G401 (cell line): ENCODE measurements around the gene CDK7. TPM values are rescaled to one million over a fixed set of nuclear protein-coding genes. Genes with fewer than 3 reads are reported as not detected.
"Not testable (repeated sequence)": the region's sequence is repeated elsewhere in the genome, so short reads cannot be mapped to it uniquely, and the experiment has no call there.

ENCODE experiments used
- DNase-seq: peaks from one replicate; pipeline ENCODE4 v3.0.0-alpha.2; 2015; ENCODE audit warnings: low spot score
- in situ Hi-C: cut with HindIII; loops from 2 replicates; pipeline ENCODE4 v1.10.0; 2016; ENCODE audit warnings: low sequenced_read_pairs, mixed read lengths
- total RNA-seq: library from RNA; depleted of rRNA; stranded (reverse); fragments of >200 nt; shearing (Covaris generic); gene quantifications from 2 replicates; pipeline ENCODE4 v1.2.3, GENCODE V29; 2014

The CDK7 gene
- total RNA-seq, 1 experiment from 2014 or later: 75.8 TPM

DNA sequence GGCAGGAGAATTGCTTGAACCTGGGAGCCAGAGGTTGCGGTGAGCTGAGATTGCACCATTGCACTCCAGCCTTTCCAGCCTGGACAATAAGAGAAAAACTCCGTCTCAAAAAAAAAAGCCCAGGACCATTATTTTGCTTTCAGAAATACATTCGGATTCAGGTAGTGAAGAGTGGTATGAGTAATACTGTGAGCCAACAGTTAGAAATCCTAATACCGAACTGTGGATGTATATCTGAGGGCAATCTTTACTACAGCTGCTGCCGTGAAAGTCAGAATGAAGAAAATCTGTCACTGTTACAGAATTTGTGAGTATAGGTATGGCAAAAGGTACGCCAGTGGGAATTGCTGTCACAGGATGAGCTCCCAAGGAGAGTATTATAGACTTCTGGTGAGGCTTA is 3.4 kb upstream of the CDK7 start:
- in situ Hi-C loops: no loop called here
- no peak for DNase-seq

DNA sequence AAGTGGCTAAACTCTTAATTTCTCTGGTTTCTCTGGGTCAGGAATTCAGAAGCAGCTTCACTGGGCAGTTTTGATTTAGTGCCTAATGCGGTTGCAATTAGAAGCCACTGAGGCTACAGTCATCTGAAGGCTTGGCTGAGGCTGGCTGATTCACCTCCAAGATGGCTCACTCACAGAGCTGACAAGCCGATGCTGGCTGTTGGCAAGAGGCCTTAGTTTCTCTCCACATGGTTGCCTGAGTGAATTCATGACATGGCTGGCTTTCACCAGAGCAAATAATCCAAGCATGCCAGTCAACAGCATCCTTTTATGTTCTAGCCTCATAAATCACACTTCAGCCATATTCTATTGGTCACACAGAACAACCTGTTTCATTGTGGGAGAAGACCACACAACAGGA is 2.8 kb upstream of the CDK7 start:
- no peak for DNase-seq
- in situ Hi-C loops: no loop called here

DNA sequence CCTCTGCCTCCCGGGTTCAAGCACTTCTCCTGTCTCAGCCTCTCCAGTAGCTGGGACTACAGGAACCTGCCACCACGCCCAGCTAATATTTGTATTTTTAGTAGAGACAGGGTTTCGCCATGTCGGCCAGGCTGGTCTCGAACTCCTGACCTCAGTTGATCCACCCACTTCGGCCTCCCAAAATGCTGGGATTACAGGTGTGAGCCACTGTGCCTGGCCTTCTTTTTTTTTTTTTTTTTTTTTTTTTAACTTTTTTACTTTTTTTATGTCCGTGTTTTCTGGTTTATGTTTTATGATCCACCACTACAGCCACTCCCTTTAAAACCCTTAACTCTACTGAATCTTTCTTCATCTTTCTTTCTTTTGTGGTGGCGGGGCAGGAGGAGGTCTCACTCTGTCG is 2.0 kb downstream of the CDK7 start:
- in situ Hi-C loops: not testable (repeated sequence)

DNA sequence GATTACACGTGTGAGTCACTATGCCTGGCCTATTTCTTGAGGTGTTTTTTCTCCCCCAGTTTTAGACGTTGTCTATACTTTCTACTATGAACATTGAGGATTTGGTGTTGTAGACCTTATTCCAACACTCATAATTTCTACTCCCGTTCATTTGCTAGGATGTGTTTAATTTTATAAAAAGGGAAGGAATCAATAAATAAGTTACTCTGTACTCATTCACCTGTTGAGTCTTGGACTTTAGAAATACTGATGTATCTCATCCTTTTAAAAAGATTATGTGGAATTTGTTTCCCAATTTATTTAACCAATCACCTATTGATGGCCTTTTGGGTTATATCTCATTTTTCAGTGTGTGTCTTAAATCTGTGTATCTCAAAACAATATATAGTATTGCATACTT is 3.2 kb downstream of the CDK7 start:
- DNase-seq: no peak
- in situ Hi-C loops: no loop called here

More for the DNA sequence above, 2.0 kb downstream of the CDK7 start:
- DNase-seq: not testable (repeated sequence)

DNA sequence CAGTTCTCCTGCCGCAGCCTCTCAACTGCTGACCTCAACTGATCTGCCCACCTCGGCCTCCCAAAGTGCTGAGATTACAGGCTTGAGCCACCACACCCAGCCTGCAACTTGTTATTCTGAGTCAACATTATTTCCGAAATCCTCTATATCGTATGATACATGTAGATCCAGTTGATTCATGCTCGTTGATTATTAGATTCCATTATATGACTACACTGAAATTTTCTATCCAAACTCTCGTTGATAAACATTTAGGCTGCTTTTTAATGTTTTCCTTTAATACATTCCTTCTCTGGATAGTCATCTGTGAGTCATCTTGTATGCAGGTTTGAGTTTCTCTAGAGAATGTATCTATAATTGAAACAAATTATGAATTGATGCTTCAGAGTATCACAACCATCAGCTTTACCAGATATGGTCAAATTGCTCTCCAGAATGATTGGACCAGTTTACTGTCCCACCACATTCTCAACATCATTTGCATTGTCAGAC is 4.1 kb downstream of the CDK7 start:
- in situ Hi-C loops: no loop called here
- DNase-seq: no peak

DNA sequence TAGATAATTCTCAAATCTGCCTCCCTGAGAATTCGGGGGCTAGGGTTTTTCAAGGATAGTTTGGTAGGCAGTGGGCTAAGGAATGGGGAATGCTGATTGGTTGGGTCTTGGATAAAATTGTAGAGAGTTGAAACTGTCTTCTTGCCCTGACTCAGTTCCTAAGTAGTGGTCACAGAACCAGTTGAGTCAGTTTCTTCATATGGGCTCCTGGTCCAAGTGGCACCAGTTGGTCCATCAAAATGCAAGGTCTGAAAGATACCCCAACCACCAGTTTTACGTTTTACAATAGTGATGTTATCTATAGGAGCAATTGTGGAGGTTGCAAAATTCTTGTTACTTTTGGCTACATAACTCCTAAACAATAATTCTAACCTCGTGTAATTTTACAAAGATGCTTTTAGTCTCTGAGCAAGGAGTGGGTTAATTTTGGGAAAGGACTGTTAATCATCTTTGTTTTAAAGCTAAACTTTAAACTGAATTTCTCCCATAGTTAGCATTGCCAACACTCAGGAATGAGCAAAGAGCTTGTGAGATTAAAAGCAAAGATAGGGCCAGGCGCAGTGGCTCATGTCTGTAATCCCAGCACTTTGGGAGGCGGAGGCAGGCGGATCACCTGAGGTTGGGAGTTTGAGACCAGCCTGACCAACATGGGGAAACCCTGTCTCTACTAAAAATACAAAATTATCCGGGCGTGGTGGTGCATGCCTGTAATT is 7.7 kb downstream of the CDK7 start:
- in situ Hi-C loops: no loop called here
- DNase-seq: no peak

DNA sequence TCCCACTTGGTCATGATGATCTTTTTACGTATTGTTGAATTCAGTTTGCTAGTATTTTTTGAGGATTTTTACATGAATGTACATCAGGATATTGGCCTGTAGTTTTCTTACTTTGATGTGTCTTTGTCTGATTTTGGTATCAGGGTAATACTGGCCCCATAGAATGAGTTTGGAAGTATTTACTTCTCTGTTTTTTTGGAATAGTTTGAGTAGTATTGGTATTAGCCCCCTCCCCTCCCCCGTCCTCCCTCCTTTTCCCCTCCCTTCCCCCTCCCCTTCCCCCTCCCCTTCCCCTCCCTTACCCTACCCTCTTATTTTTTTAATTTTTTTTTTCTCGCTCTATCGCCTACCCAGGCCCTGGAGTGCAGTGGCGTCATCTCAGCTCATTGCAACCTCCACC is 10.3 kb downstream of the CDK7 start:
- in situ Hi-C loops: no loop called here
- no peak for DNase-seq

DNA sequence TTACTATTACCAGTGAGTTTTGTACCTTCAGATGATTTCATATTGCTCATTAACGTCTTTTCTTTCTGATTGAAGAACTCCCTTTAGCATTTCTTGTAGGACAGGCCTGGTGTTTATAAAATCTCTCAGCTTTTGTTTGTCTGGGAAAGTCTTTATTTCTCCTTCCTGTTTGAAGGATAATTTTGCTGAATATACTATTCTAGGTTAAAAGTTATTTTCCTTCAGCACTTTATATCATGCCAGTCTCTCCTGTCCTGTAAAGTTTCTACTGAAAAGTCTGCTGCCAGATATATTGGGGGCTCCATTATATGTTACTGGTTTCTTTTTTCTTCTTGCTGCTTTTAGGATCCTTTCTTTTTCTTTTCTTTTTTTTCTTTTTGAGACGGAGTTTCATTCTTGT is 13.3 kb downstream of the CDK7 start:
- in situ Hi-C loops: no loop called here
- DNase-seq: no peak

DNA sequence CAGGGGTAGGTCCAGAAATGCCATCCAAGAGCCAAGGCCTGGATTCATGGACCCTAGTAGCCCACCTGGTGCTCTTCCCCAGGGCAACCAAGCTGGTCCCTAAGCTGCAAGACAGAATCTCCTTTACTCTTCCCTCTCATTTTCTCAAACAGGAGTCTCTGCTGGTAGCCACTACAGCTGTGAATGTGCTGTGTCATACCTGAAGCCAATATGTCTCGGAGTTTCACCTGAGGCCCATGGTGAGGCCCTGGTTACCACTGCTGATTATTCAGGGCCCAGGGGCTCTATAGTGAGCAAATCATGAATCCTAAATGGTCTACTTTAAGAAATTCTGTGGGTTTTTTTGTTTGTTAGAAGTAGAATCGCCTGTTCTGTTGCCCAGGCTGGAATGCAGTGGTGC is 15.9 kb downstream of the CDK7 start:
- no peak for DNase-seq
- in situ Hi-C loops: no loop called here

DNA sequence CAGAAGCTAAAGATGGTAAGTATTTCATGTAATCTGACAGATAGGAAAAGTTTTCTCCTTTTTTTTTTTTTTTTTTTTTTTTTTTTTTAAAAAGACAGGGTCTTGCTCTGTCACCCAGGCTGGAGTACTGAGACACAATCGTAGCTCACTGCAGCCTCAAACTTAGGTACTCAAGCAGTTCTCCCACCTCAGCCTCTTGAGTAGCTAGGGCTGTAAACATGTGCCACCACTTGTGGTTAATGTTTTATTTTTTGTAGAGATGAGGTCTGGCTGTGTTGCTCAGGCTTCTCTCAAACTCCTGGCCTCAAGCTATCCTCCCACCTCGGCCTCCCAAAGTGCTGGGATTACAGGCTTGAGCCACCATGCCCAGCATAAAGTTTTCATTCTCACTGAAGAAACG is 17.8 kb downstream of the CDK7 start:
- in situ Hi-C loops: no loop called here

DNA sequence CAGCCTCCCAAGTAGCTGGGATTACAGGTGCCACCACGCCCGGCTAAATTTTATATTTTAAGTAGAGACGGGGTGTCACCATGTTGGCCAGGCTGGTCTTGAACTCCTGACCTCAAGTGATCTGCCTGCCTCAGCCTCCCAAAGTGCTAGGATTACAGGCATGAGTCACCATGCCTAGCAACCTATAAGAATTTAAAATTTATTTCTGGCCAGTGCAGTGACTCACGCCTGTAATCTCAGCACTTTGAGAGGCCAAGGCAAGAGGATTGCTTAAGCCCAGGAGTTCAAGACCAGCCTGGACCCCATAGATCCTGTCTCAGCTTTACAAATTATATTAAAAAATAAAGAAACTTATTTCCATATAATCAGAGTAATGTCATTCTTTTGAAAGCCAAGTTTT is 21.3 kb downstream of the CDK7 start:
- DNase-seq, in situ Hi-C loops: not testable (repeated sequence)

More for the DNA sequence above, 17.8 kb downstream of the CDK7 start:
- DNase-seq: no peak

DNA sequence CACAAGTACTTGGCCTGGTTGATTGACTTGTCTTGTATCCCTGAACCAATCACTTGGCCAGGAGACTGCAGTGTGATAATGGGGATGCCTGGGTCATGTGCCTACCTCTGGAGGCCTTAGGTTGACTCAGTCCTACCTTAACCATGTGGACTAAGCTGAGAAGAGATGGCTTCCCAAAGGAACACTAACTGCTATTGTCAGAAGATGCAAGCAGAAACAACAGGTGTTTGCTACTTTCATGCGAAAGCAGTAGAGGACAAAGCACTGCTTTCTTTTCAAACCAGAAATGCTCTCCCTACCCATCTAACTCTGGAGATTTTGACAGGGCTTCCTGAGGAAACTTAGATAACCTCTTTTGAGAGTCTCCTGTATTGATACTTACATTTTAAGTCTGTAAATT is 22.9 kb downstream of the CDK7 start:
- in situ Hi-C loops: no loop called here
- DNase-seq: no peak

DNA sequence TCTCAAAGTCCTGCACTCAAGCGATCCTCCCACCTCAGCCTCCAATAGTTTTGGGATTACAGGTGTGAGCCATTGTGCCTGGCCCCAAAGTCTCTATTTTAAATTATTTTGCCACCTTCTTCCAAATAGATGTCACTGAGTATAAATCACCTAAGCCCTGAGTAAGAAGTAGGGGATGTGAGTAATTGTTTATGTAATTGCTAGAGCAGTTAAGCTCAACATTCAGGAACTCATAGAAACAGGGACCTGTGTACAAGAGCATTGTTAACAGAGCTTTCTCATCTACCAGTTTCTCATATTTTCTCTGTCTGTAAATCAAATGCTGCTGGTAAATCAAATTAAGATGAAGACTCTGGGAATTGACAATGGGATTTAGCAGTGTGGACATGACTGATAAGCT is 26.3 kb downstream of the CDK7 start:
- in situ Hi-C loops: no loop called here

DNA sequence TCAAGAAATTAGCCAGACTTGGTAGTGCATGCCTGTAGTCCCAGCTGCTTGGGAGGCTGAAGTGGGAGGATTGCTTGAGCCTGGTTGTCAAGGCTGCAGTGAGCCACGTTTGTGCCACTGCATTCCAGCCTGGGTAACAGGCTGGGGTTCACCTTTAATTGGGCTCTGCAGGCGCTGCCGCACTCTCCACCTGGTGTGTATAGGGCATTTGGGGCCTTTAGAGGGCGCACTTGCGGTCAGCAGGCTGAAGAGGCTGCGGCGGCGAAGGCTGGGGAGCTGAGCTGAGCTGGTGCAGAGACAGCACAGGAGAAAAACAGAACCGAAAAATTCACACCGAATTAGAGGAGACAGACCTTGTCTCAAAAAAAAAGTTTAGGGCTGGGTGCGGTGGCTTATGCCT is 31.2 kb downstream of the CDK7 start:
- in situ Hi-C loops: no loop called here
- DNase-seq: no peak

More for the DNA sequence above, 26.3 kb downstream of the CDK7 start:
- DNase-seq: no peak

DNA sequence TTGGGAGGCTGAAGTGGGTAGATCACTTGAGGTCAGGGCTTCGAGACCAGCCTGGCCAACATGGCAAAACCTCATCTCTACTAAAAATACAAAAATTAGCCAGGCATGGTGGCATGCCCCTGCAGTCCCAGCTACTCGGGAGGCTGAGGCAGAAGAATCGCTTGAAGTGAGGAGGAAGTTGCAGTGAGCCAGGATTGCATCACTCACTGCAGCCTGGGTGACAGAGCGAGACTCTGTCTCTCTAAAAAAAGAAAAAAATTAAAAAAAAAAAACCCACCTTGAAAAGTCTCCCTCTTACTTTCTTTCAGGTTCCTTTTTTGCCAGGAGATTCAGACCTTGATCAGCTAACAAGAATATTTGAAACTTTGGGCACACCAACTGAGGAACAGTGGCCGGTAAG is 34.2 kb downstream of the CDK7 start:
- in situ Hi-C loops: no loop called here

DNA sequence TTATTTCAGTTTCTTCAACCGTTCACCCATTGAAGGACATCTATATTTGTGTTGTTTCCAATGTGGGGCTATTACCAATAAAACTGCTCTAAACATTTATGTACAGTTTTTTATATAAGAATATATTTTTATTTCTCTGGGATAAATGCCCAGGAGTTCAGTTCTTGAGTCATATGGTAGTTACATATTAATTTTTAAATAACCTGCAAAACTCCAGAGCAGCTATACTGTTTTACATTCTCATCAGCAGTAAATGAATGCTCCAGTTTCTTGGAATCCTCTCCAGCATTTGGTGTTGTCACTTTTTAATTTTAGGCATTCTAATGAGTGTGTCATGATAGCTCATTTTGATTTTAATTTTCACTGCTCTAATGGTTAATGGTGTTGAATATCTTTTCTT is 36.2 kb downstream of the CDK7 start:
- in situ Hi-C loops: no loop called here
- no peak for DNase-seq

More for the DNA sequence above, 34.2 kb downstream of the CDK7 start:
- no peak for DNase-seq

DNA sequence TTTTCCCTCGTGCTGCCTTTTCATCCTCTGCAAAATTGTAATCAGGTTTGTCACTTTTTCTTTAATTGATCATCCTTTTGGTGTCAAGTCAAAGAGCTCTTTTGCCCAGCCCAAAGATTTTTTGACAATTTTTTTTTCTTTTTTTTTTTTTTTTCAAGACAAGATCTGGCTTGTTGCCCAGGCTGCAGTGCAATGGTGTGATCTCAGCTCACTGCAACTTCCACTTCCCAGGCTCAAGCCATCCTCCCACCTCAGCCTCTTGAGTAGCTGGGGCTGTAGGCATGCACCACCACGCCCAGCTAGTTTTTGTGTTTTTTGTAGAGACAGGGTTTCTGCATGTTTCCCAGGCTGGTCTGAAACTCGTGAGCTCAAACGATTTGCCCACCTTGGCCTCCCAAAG is 36.7 kb downstream of the CDK7 start:
- DNase-seq: no peak
- in situ Hi-C loops: no loop called here

DNA sequence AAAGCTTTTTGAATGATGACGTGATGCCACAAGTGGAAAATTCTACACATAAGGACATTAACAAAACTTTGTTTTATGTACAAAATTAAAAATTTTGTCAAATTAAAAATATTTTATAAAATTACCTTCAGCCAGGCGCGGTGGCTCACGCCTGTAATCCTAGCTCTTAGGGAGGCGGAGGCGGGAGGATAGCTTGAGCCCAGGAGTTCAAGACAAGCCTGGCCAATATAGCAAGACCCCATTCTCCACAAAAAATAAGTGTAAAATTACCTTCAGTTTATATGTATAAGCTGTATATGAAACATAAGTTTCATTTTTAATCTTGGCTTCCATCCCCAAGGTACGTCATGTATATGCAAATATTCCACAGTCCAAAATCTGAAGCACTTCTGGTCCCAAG is 40.9 kb downstream of the CDK7 start:
- DNase-seq: no peak
- in situ Hi-C loops: no loop called here

DNA sequence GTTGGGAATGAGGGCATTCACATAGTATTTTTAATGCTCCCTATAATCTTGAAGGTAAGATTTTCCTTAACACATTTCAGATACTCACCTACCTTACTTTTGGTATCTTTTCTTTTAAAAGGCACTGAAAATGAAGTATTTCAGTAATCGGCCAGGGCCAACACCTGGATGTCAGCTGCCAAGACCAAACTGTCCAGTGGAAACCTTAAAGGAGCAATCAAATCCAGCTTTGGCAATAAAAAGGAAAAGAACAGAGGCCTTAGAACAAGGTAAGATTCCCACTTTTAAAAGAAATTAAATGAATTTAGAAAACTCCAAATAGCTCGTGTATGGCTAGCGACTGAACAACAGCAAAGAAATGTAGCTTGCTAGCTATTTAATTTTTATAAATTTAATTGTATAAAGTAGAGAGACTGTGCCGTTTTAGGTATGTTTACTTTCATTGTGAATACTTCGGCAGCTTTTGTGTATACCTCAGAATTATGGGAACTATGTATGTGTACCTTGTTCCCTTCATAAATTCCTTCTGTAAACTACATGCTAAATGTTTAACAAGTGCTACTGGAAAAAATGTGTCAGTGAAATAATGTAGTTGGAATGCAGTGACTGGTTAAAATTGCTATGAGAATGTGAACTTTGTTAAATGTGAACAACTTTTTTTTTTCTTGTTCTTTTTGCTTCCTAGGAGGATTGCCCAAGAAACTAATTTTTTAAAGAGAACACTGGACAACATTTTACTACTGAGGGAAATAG is 41.9 kb downstream of the CDK7 start:
- no peak for DNase-seq
- in situ Hi-C loops: no loop called here

DNA sequence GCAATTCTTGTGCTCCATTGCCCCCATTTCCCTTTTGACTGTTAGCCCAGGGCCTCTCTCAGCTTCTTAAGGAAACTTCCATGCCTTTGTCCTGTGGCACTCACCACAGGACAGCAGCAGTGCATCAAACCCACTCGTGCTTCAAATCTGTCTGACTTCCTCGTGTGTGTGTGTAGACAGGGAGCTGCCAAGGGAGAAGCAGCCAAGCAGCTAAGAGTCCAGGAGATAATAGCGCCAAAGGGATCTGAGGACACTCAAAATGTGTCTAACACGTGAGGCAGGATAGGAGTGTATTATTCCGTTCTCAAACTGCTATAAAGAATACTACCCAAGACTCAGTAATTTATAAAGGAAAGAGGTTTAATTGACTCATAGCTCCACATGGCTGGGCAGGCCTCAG is 44.8 kb downstream of the CDK7 start:
- in situ Hi-C loops: no loop called here
- no peak for DNase-seq

DNA sequence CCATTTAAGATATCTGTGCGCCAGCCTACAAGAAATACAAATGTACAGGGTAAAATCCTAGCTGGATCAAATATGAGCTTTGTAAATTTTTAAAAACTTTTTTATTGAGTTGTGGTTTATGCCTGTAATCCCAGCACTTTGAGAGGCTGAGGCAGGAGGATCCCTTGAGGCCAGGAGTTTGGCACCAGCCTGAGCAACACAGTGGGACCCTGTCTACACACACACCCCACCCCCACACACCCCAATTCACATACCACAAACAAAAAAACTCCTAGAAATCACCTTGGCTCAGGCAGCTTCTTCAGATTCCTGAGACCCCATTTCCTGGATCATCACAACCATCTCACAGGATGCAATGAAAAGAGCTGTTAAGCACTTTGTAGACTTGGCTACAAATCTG is 46.4 kb downstream of the CDK7 start:
- in situ Hi-C loops: no loop called here
- DNase-seq: no peak
